Ureter (tissue), 1 donor: ENCODE data around the gene CACNB4. TPM values are rescaled to one million over a fixed set of nuclear protein-coding genes. Genes with fewer than 3 reads are reported as not detected.
"Not testable (repeated sequence)": the region's sequence is repeated elsewhere in the genome, so short reads cannot be mapped to it uniquely, and the experiment has no call there.

Source experiments
- DNase-seq: peaks from one replicate; pipeline ENCODE4 v3.0.0-alpha.2; 2020; ENCODE audit warnings: low spot score
- total RNA-seq: library from RNA; stranded (reverse); gene quantifications from one replicate; pipeline ENCODE4 v1.2.4, GENCODE V29; 2023
- donor health status: DM: yes; HTN: yes; CAD: no.

CACNB4 gene
- total RNA-seq, 1 donor from 2014 or later = 3.3 TPM

GRCh38 chr2:151824886-151825285, 274.0 kb downstream of the CACNB4 start:
- DNase-seq = no peak

- DNase-seq = no peak
These were observed 275.2 kb downstream of the CACNB4 start for GRCh38 chr2:151823651-151824050.

- DNase-seq = no peak
These were observed 278.9 kb downstream of the CACNB4 start for GRCh38 chr2:151819920-151820319.

- DNase-seq = no peak
These were observed 280.9 kb downstream of the CACNB4 start for GRCh38 chr2:151817929-151818328.

GRCh38 chr2:151816843-151817242, 282.0 kb downstream of the CACNB4 start:
- DNase-seq = no peak

GRCh38 chr2:151815821-151816489, 282.9 kb downstream of the CACNB4 start:
- DNase-seq = no peak

GRCh38 chr2:151810489-151810888, 288.4 kb downstream of the CACNB4 start:
- no peak for DNase-seq

- DNase-seq = no peak
These were observed 289.8 kb downstream of the CACNB4 start for GRCh38 chr2:151809073-151809383.

GRCh38 chr2:151808258-151809072, 290.4 kb downstream of the CACNB4 start:
- DNase-seq = no peak

- DNase-seq = no peak
These were observed 292.9 kb downstream of the CACNB4 start for GRCh38 chr2:151805961-151806360.

GRCh38 chr2:151805343-151805742, 293.5 kb downstream of the CACNB4 start:
- DNase-seq = no peak

GRCh38 chr2:151803811-151804210, 295.0 kb downstream of the CACNB4 start:
- no peak for DNase-seq

GRCh38 chr2:151802315-151802714, 296.5 kb downstream of the CACNB4 start:
- no peak for DNase-seq

GRCh38 chr2:151799886-151800292, 299.0 kb downstream of the CACNB4 start:
- no peak for DNase-seq

- DNase-seq = no peak
These were observed 302.1 kb downstream of the CACNB4 start for GRCh38 chr2:151796774-151797173.

- no peak for DNase-seq
These were observed 303.1 kb downstream of the CACNB4 start for GRCh38 chr2:151795646-151796240.

GRCh38 chr2:151794422-151794821, 304.4 kb downstream of the CACNB4 start:
- not testable (repeated sequence) for DNase-seq

- DNase-seq = no peak
These were observed 305.7 kb downstream of the CACNB4 start for GRCh38 chr2:151793123-151793522.

- no peak for DNase-seq
These were observed 306.3 kb downstream of the CACNB4 start for GRCh38 chr2:151792589-151792988.

- DNase-seq = no peak
These were observed 307.3 kb downstream of the CACNB4 start for GRCh38 chr2:151791545-151791944.

GRCh38 chr2:151790689-151791088, 308.2 kb downstream of the CACNB4 start:
- no peak for DNase-seq

- DNase-seq = no peak
These were observed 309.6 kb downstream of the CACNB4 start for GRCh38 chr2:151789055-151789834.
